ENCODE data around the gene OLR1. TPM values are rescaled to one million over a fixed set of nuclear protein-coding genes. Genes with fewer than 3 reads are reported as not detected.

OLR1 gene
- total RNA-seq, 2 donors from 2014 or later: 0.66 to 5.7 TPM

- Histone ChIP-seq H3K36me3 (replicated peaks in 1 of 2; ENCODE audit: insufficient read depth in 1 of 2, low read depth in 2 of 2) (no peaks in the 10 kb centered on the region), H3K27ac (no peak overlapping the region), H3K9me3 (no peaks in the 10 kb centered on the region), H3K4me3 (no peak overlapping the region), H3K4me1 (no peaks in the 10 kb centered on the region), H3K27me3 (peaks cover 0 to 4% of the 10 kb centered on the region in 2 donors)
- no peak for TF ChIP-seq POLR2A (IDR thresholded peaks at IDR 0.05)
- TF ChIP-seq CTCF (IDR thresholded peaks at IDR 0.05): no peak
- ATAC-seq (no peak), DNase-seq (no peak)
- intact Hi-C loops (cut with DNase I): no loop called here
- 0% methylated on average over 1 of the region's 1 CpG for WGBS, 2 donors
Observed at GRCh38 chr12:10142976-10143589, 28.8 kb downstream of the OLR1 start.

- no peaks in the 10 kb centered on the region for H3K9me3 ChIP-seq
- H3K36me3 ChIP-seq (replicated peaks in 1 of 2; ENCODE audit: insufficient read depth in 1 of 2, low read depth in 2 of 2): no peaks in the 10 kb centered on the region
- peaks cover 0 to 4% of the 10 kb centered on the region in 2 donors for H3K27me3 ChIP-seq
- WGBS, 2 donors: 8 to 12% methylated on average over 2 of the region's 2 CpGs
- ATAC-seq (no peak), DNase-seq (peak in 2 of 4 donors; percentile 18 to 34)
- intact Hi-C loops (cut with DNase I): no loop called here
- TF ChIP-seq CTCF (IDR thresholded peaks at IDR 0.05) (peak in 6 of 7 experiments; percentile 8 to 54 (median 32)), POLR2A (IDR thresholded peaks at IDR 0.05) (no peak)
- H3K4me3 ChIP-seq: no peak overlapping the region
- H3K4me1 ChIP-seq: no peaks in the 10 kb centered on the region
- no peak overlapping the region for H3K27ac ChIP-seq
Observed at GRCh38 chr12:10140001-10140400, 31.9 kb downstream of the OLR1 start.

GRCh38 chr12:10136637-10137205 is 35.2 kb downstream of the OLR1 start:
- Histone ChIP-seq H3K36me3 (replicated peaks in 1 of 2; ENCODE audit: insufficient read depth in 1 of 2, low read depth in 2 of 2) (no peaks in the 10 kb centered on the region), H3K4me3 (no peak overlapping the region), H3K27me3 (no peaks in the 10 kb centered on the region), H3K27ac (no peak overlapping the region), H3K9me3 (no peaks in the 10 kb centered on the region), H3K4me1 (no peaks in the 10 kb centered on the region)
- DNase-seq (no peak), ATAC-seq (no peak)
- 70% methylated on average over 13 of the region's 13 CpGs for WGBS, 2 donors
- no peak for TF ChIP-seq CTCF (IDR thresholded peaks at IDR 0.05)
- no peak for TF ChIP-seq POLR2A (IDR thresholded peaks at IDR 0.05)
- intact Hi-C loops (cut with DNase I): no loop called here

GRCh38 chr12:10135126-10135525 is 36.8 kb downstream of the OLR1 start:
- no peaks in the 10 kb centered on the region for H3K4me1 ChIP-seq
- 49 to 51% methylated on average over 4 of the region's 4 CpGs for WGBS, 2 donors
- H3K4me3 ChIP-seq: no peak overlapping the region
- H3K27me3 ChIP-seq: no peaks in the 10 kb centered on the region
- DNase-seq (no peak), ATAC-seq (no peak)
- TF ChIP-seq CTCF (IDR thresholded peaks at IDR 0.05) (no peak), POLR2A (IDR thresholded peaks at IDR 0.05) (no peak)
- intact Hi-C loops (cut with DNase I): no loop called here
- H3K27ac ChIP-seq: no peak overlapping the region
- no peaks in the 10 kb centered on the region for H3K9me3 ChIP-seq
- no peaks in the 10 kb centered on the region for H3K36me3 ChIP-seq (replicated peaks in 1 of 2; ENCODE audit: insufficient read depth in 1 of 2, low read depth in 2 of 2)

- Histone ChIP-seq H3K9me3 (no peaks in the 10 kb centered on the region), H3K27me3 (no peaks in the 10 kb centered on the region), H3K4me3 (no peak overlapping the region), H3K27ac (no peak overlapping the region), H3K36me3 (replicated peaks in 1 of 2; ENCODE audit: insufficient read depth in 1 of 2, low read depth in 2 of 2) (no peaks in the 10 kb centered on the region), H3K4me1 (no peaks in the 10 kb centered on the region)
- intact Hi-C loops (cut with DNase I): no loop called here
- ATAC-seq (no peak), DNase-seq (no peak)
- TF ChIP-seq POLR2A (IDR thresholded peaks at IDR 0.05) (no peak), CTCF (IDR thresholded peaks at IDR 0.05) (no peak)
- 62 to 67% methylated on average over 6 of the region's 6 CpGs for WGBS, 2 donors
Observed at GRCh38 chr12:10132850-10133370, 39.0 kb downstream of the OLR1 start.
